Posterior vena cava (tissue), 2 donors: ENCODE data around the gene SLC2A10. TPM values are rescaled to one million over a fixed set of nuclear protein-coding genes. Genes with fewer than 3 reads are reported as not detected.

Source experiments
- DNase-seq: peaks from one replicate; pipeline ENCODE4 v3.0.0-alpha.2; 2020; ENCODE audit warnings: low spot score
- intact Hi-C, 2 donors: fragments of 100-400 bp; cut with DNase I; formaldehyde crosslinking; loops; one replicate each; pipeline versions ENCODE4 v1.14.1 to v1.14.2; 2022 to 2023
- total RNA-seq, 2 donors: library from RNA; stranded (reverse); fragmentation: NEBNext Ultra II Directional; extraction: Animal tissue kit (Norgen Biotek cat#: 25700); gene quantifications; one replicate each; pipeline ENCODE4 v1.2.1, GENCODE V29; 2021
- donor health status: DM: yes; HTN: yes; CAD: no.
- donor health status: DM: yes; HTN: yes; CAD: no.

Gene SLC2A10
- total RNA-seq, 2 donors from 2014 or later = 14.2 to 19.2 TPM

GRCh38 chr20:46720776-46721425 is 11.5 kb downstream of the SLC2A10 start:
- DNase-seq = no peak
- intact Hi-C loops = no loop called here

DNA sequence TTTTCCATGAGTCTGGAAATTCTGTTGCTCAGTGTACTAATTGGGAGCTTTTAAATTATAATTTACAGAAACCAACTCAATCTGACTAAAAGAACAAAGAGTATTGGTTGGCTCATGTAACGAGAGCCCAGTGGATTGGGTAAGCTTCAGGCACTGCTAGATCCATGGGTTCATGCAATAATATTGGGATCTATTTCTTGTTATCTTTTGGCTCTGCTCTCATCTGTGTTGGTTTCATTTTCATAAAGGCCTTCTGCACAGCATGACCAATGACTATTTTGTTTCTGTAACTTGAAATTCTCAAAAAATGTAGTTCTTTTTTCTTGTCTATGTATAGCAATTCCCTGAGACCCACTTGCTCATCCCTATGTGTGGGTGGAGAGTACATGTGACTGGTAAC is 12.0 kb downstream of the SLC2A10 start:
- intact Hi-C loops = no loop called here
- no peak for DNase-seq

GRCh38 chr20:46722450-46722849 is 13.0 kb downstream of the SLC2A10 start:
- no peak for DNase-seq
- intact Hi-C loops = no loop called here

DNA sequence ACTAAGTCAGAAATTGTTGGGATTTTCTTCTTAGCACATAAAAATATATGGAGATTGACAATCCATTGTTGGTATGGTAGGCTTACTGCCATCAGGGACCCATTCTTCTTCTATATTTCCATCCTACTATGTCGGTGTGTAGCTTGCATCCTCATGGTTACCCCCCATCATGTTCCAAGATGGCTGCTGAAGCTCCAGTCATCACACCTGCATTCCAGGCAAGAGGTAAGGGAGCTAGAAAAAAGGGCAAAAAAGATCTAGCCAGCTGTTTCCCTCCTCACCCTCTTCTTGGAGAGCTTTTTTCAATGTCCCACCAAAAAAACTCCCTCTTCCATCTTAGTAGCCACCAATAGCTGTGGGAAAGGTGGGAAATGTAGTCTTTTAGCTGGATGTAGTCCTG is 13.6 kb downstream of the SLC2A10 start:
- DNase-seq = no peak
- intact Hi-C loops = no loop called here

GRCh38 chr20:46724343-46724959 is 15.0 kb downstream of the SLC2A10 start:
- intact Hi-C loops = no loop called here
- no peak for DNase-seq

GRCh38 chr20:46725186-46726165 is 16.0 kb downstream of the SLC2A10 start:
- intact Hi-C loops = no loop called here
- no peak for DNase-seq

GRCh38 chr20:46731770-46732169 is 22.3 kb downstream of the SLC2A10 start:
- intact Hi-C loops = no loop called here
- DNase-seq = no peak

- intact Hi-C loops = no loop called here
- no peak for DNase-seq
These were observed 26.0 kb downstream of the SLC2A10 start for GRCh38 chr20:46735436-46735835.

DNA sequence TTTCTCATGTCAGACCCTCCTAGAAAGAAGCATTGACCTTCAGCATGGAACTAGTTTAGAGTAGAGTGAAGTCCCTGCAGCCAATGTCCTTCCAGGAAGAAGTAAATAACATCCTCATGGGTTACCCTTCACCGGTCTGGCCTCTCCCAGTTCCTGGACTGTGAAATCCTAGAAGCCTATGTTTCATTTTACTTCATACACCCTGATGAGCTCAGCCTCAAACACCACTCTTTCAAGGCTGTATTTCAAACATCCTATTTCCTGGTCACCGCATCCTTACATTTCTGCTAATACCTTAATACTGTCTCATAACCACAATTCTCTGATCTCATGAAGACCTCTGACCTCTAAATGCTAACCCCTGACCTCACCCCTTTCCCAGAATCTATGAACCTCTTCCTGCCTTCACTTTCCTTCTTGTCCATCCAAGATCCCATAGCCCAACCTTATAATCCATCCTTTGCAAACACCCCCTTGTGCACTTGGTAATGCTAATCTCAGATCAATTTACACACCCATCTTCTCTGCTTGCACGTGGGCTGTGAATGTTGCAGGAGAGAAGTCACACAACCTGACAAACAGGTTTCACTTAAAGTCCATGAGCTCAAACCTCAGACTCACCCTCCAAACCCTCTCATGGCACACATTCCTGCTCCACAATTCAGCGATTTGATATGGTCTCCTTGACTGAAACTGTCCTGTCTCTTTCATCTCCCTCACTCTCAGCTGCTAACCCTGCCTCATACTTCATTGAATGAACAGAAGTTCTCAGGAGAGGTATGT is 30.2 kb downstream of the SLC2A10 start:
- intact Hi-C loops = no loop called here
- DNase-seq = no peak

- DNase-seq = no peak
- intact Hi-C loops = no loop called here
These were observed 30.8 kb downstream of the SLC2A10 start for GRCh38 chr20:46740214-46740609.

DNA sequence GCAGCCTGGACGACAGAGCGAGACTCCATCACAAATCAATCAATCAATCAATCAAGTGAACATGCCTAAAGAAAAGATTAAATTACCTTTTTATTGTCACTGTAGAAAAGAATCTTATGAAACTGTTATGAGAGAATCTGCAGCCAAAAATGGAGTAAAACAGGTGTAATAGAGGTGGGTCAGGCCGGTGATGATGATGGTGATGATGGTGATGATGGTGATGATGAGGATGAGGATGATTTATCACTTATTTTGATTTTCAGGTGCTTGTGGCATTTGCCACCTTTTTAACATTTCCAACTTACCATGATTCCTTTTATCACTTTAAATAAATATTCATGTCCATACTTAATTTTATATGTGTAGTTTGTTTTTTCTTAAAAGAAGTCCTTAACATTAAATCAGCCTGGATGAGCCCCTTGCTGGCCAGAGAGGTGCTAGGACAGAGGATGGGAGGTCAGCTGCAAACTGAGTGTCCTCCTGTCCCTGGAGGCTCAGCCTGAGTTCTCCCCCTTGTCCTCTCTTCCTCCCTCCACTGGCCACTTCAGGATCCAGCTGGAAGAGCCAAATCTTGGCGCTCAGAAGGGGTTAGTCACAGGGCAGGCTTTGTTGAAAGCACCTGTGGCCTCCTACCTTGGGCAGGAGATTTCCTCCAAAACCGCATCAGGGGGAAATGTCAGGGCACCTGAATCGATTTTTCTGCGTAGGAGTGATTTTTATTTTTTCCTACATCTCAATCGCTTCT is 32.6 kb downstream of the SLC2A10 start:
- DNase-seq = no peak
- intact Hi-C loops = no loop called here

GRCh38 chr20:46742669-46743045 is 33.2 kb downstream of the SLC2A10 start:
- no peak for DNase-seq

DNA sequence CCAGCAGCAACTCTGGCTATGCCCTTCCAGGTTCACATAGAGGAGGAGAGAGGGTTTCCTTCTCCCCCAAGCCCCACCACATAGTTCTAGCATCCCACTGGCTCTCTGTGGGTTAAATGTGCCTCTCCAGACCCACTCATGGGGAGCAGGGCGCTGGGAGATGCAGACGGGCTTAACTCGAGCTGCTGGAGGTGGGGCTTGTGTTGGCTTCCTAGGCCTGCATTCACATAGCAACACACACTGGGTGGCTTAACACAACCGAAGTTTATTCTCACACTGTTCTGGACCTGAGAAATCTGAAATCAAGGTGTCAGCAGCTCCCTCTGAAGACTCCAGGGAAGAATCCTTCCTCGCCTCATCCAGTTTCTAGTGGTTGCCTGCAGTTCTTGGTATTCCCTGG is 33.6 kb downstream of the SLC2A10 start:
- intact Hi-C loops = no loop called here
- no peak for DNase-seq

More at GRCh38 chr20:46742669-46743045, 33.2 kb downstream of the SLC2A10 start:
- intact Hi-C loops = no loop called here

DNA sequence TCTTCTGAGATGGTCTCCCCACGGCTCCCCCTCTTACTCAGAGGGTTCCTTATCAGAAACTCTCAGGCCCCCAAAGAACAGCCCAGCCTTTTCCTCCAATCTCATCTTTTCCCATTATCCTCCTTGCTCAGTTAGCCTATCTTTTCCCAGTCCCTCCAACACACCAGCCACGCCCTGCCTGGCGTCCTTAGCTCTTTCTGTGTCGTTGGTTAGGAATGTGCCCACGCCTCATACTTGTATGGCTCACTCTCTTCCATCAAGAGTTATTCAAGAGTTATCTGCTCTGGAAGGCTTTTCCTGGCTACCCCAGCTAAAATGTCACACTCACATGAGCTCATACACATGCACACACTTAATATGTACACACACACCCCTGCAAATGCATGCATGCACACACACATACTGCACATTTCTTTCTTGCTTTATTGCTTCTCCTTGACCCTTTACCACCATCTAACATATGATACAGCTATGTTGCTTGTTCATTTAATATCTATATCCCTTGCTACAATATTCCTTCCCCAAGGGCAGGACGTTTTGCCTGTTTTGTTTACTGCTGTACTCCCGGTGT is 37.6 kb downstream of the SLC2A10 start:
- DNase-seq = peak; percentile 87
- intact Hi-C loops = no loop called here

DNA sequence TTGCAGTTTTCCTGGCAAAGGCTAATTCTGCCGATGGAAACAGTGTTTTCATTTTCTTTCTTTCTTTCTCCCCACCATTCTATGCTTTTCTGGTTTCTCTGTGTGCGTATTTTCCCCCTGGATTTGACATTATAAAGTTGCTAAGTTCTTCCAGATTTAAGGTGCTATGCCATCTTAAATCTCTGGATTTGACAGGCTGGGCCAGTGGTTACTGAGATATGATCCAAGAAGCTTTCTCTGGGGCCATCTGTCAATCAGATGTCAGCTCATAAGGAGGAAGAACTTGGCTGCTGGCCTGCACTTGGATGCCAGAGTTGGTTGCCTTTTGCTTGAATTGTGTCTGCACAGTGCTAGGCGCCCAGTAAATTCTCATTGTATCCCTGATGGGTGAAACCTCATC is 39.7 kb downstream of the SLC2A10 start:
- intact Hi-C loops = no loop called here
- no peak for DNase-seq

GRCh38 chr20:46751856-46752255 is 42.4 kb downstream of the SLC2A10 start:
- DNase-seq = no peak
- intact Hi-C loops = loop anchor here in 1 of 2 donors (10.0 kb wide), 1 partner anchor 873 kb away; no protein-coding TSS in a partner anchor

DNA sequence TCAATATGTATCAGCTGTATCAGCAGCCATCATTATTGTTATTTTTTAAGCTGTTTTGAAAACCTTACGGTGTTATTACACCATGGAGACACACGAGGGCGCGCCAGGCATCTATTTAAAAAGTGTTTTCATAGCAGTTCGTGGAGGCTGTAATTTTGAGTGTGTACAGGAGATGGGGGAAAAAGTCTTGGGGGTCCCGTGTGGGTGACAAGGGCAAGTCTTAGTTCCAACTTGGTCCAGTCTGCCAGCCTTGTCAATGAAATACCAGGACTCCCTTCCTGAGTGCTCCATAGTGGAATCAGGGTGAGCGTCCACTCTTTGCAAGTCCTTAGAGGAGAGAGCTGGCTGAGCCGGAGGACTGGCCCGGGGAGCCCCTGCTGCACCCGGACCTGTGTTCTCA is 43.3 kb downstream of the SLC2A10 start:
- DNase-seq = no peak
- intact Hi-C loops = loop anchor here in 1 of 2 donors (10.0 kb wide), 1 partner anchor 872 kb away; no protein-coding TSS in a partner anchor
